SK-MEL-5 (cell line): ENCODE measurements around the gene MLEC. TPM values are rescaled to one million over a fixed set of nuclear protein-coding genes. Genes with fewer than 3 reads are reported as not detected.

ENCODE experiments used
- DNase-seq: peaks from one replicate; pipeline ENCODE4 v3.0.0-alpha.2; 2016; ENCODE audit warnings: low read depth, low spot score
- in situ Hi-C: cut with HindIII; loops from 2 replicates; pipeline ENCODE4 v1.10.0; 2016; ENCODE audit warnings: low sequenced_read_pairs, high pct_unique_total_duplicates, low pct_unique_long_range_greater_than_20kb
- total RNA-seq: library from RNA; depleted of rRNA; stranded (reverse); fragments of >200 nt; shearing (Covaris generic); gene quantifications from 2 replicates; pipeline ENCODE4 v1.2.3, GENCODE V29; 2014

MLEC gene
- total RNA-seq, 1 experiment from 2014 or later: 156 TPM

DNA sequence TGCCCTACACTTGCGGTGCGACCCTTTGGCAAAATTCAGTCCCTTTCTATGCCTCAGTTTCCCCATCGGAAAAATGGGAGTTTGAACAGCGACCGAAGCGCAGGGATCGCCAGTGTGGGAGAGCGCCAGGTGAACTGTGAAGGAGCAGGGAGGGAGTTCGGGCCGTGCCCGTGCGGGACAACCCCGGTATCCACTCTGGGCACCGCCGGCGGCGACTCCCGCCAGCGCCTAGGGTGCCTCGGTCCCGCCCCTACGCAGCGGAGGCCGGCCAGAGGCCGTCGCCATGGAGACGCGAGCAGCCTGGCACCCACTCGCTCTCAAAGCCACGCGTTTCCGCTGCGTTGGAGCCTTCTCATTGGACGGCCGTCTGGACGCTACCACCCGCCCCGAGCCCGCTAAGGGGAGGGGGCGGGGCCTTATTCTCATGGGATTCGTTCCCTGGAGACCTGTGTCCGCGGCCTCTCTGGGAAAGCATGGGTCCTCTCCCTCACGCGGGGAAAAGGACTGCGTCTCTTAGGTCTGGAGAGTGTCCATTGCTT is 729 bp upstream of the MLEC start:
- peak; percentile 98 for DNase-seq
- in situ Hi-C loops: no loop called here

- in situ Hi-C loops: no loop called here
Measured at GRCh38 chr12:120687578-120688289, 785 bp downstream of the MLEC start.

GRCh38 chr12:120688527-120689071 is 1.6 kb downstream of the MLEC start:
- no peak for DNase-seq

More at GRCh38 chr12:120687578-120688289, 785 bp downstream of the MLEC start:
- no peak for DNase-seq

DNA sequence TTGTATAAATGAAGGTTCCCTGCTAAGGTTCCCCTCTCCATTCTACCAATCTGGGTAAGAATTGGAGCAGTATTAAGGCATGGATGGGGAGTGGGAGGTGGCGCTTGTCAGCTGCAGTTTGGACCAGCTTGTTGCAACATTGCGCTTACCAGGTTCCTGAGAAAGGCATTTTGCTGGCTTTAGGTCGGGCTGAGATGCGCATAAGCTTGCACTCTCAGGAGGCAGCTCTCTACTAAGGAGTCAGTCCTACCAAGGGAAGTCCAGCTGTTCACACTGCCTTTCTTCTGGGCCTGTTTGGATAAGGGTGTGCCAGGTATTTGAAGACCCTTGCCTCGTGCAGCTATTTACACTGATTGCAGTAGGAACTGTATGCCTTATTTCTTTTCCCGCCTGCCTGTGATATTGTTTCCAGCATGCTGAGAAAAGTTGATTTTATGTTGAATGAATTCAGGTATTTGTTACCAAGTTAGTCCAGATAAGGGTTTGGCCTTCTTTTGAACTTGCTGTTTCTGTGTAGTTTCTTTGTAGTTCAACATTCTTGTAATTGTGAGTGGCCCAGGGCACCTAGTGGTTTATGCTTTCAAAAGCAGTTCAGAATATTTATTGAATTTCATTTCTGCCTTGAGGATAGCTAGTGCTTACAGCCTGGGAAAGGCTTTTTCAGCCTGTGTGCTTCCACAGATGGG is 2.6 kb downstream of the MLEC start:
- in situ Hi-C loops: no loop called here
- DNase-seq: no peak

More at GRCh38 chr12:120688527-120689071, 1.6 kb downstream of the MLEC start:
- in situ Hi-C loops: no loop called here

DNA sequence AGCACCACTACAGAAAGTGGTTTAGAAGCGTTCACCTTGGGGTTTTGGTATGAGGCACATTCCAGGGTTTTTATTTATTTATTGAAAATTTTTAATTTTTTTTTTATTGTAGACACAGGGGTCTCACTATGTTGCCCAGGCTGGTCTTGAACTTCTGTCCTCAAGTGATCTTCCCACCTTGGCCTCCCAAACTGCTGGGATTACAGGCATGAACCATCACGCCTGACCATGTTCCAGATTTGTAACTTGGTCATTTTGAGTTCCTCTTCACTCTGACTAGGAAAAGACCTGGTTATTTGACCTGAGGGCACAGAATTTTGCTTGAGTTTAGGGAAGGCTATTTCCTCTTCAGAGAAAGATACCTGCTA is 3.1 kb downstream of the MLEC start:
- in situ Hi-C loops: no loop called here
- no peak for DNase-seq

DNA sequence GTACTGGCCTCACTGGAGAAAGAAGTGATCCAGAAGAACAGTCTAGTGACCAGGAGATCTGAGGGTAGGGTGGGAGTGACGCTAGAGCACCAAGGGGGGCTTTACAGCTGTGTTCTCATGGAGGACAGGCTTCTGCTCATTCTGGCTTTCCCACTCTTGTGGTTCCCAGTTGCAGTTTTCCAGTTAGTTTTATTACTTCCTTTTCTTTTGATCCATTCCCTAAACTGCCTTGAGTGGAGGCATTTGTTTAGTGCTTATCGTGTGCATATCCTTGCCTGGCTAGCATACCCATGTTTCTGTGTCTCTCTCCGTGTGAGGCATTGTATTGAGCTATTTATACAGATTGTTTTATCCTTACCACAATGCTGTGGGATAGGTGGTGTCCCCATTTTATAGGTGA is 4.0 kb downstream of the MLEC start:
- in situ Hi-C loops: no loop called here
- no peak for DNase-seq

DNA sequence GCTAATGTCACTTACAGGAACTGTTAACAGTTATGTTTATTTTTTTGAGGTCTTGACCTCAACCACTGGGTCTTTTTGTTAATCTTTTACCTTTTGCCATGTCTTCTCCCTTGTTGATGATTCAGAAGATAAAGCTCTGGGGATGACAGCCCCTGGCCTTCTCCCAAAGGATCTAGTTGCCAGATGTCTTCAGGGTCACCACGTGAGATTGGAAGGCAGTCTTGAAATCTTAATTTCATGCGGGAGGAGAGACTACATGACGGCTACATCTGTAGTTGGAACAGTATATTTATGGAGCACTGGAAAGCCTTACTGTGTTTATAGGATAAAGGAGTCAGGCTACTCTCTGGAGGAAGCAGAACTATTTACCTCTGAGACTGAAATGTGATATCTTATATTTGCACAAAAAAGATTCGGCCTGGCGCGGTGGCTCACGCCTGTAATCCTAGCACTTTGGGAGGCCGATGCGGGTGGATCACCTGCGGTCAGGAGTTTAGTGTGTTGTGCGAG is 5.6 kb downstream of the MLEC start:
- DNase-seq: no peak
- in situ Hi-C loops: no loop called here

DNA sequence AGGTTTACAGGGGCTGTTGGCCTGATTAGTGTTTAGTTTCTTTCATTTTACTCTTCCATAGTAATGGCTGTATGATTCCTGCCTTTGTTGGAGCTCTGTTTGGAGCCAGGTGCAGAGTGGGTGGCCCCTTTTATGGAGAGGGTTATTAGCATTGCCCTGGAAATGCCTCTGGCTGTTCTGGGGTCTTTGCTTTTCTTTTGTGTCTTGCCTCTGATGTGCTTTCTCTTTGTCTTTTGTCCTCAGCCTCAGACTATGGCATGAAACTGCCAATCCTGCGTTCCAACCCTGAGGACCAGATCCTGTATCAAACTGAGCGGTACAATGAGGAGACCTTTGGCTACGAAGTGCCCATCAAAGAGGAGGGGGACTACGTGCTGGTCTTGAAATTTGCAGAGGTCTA is 6.9 kb downstream of the MLEC start:
- no peak for DNase-seq
- in situ Hi-C loops: no loop called here

- no peak for DNase-seq
- in situ Hi-C loops: no loop called here
Measured at GRCh38 chr12:120696626-120697025, 9.7 kb downstream of the MLEC start.

DNA sequence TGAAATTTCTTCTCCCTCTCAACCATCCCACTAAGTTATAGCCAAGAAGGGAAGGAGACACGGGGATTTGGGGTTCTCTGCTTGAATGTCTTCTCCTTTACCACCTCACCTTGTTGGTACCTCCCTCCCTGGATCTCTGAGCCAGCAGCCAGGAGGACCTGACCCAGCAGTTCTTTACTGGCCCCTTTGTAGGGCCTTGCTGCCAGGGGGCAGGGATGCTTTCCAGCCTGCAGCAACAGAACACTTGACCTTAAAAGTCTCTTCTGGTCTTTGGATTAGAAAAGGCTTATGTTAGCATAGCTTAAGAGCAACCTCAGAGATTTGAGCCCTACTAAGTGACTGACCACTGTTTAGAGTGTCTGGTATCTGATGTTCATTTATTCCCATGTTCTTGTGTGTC is 10.4 kb downstream of the MLEC start:
- in situ Hi-C loops: no loop called here
- DNase-seq: no peak

DNA sequence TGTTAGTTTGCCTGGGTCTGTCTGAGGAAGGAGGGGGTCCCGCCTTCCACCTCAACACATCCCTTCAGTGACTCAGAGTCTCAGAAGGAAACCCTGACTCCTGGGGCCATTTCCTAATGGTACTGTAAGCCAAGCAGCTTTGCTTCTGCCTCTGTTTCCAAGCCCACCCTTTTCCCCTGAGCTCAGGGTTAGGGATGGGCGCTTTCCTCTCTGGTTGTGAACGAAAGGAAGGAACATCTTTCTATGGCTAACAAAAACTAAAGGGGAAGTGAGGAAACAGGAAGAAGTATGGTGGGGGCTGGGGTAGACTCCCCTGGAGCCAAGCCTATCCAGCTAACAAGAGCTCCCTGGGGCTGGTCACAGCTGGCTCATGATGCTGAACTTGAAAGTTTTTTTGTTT is 11.7 kb downstream of the MLEC start:
- in situ Hi-C loops: no loop called here
- DNase-seq: no peak

DNA sequence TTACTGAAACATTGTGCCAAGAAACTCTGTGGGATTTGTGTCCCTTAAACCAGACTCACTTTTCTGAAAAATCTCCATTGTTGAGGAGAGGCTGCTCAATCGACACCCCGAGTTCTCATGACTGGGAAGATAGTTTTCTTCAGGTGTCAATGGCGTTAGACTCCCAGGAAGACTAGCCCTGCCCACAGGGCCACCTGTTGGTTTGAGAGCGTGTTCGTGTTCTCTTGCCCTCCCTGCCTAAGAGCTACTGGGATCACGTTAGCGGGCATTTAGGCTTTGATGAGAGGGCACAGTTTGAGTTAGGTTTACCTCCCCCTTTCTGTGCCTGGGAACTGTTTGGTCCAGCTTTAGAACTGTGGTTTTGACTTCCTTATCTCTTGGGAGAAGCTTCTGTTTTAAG is 12.6 kb downstream of the MLEC start:
- in situ Hi-C loops: no loop called here
- no peak for DNase-seq

DNA sequence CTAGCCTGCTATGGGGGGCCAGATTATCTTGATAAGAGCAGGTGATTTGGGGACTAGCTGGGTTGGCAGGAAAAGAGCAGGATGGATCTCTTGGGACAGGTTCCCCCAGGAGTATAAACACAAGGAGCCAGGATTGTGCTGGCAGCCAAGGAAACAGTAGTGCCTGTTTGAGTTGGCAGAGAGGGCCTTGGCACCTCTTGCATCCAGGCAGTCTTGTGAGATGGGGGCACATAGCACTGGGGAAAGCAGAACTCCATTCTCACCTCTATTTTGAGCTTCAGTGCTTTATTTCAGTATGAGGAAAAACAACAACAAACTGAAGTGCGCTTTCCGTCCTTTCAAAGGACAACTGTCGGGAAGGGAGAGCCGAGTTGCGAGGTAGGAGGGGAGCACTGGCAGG is 13.9 kb downstream of the MLEC start:
- in situ Hi-C loops: no loop called here
- no peak for DNase-seq

- DNase-seq: no peak
- in situ Hi-C loops: no loop called here
Measured at GRCh38 chr12:120702637-120703036, 15.7 kb downstream of the MLEC start.

- DNase-seq: no peak
- in situ Hi-C loops: no loop called here
Measured at GRCh38 chr12:120703311-120703942, 16.5 kb downstream of the MLEC start.

GRCh38 chr12:120705618-120706017 is 18.7 kb downstream of the MLEC start:
- in situ Hi-C loops: no loop called here
- no peak for DNase-seq

GRCh38 chr12:120706029-120706428 is 19.1 kb downstream of the MLEC start:
- in situ Hi-C loops: no loop called here
- DNase-seq: no peak

DNA sequence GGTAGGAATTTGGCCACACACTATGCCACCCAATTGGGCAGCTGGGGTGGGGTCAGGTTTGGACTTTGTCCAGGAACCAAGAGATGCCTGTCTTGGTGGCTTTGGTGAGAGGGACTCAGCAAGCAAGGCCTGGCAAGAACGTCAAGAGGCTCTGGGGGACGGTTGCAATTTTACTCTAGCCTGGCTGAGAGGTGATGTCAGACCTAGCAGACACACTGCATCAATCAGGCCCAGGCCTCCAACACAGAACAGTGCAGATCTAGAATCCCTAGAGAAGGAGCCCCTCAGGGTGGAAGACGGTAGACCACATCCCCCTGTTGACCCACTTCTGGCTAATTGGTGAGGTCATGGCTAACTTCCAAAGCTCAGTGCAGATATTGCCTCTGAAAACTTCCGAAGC is 21.7 kb downstream of the MLEC start:
- in situ Hi-C loops: no loop called here
- DNase-seq: no peak
